ENCODE measurements around the gene C16orf86. TPM values are rescaled to one million over a fixed set of nuclear protein-coding genes. Genes with fewer than 3 reads are reported as not detected.

The C16orf86 gene, protein sequence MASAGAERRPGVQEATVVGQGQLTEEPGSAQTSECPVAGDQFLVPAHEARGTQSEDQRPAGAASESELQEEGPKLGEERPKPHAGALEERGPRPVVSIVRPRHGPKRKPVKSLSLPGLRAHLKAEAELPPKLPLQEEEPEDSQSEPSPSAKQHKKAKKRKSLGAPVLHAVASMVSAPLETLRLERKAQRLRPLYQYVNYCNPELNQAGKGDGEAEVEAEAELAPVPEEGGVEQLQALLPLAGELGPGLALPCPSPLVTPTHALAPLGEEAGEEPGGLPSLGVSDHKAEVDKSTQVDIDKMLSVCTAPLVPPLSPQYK
- 3.9 and 4.9 TPM in 2 replicates for total RNA-seq

DNA sequence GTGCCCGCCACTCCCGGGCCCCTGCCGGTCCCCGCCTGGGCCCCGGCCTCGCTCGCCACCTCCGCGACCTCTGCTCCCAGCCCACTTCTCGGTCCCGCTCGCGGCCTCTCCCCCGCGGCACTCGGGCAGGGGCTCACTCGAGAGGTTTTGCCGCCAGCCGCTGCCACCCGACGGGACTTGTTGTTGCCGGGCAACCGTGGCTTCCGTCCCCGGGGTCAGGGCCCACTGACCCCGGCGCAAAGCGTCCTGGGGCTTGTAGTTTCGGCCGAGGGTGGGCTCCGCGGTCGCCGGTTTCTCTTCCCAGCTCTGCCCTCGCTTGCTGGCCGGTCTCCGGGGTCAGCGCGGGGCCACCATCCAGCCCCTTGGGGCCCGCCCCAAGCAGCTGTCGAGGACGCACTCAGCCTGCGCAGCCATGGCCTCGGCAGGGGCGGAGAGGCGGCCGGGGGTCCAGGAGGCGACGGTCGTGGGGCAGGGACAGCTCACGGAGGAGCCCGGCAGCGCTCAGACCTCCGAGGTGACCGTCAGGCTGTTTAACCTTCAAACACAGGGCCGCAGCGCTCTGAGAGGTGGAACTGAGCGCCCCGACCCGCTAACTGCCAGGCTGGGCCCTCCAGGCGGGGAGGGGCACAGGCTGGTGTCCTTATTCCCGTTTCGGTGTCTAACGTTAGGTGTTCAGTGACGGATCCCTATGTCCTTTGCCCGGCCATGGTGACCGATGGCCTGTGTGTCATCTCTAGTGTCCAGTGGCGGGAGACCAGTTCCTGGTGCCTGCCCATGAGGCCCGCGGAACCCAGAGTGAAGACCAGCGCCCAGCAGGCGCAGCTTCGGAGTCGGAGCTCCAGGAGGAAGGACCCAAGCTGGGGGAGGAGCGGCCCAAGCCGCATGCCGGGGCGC lies at the start of gene C16orf86, which contains the start of gene ENKD1:
Gene C16orf86, plus strand, starts transcription at position 256 of the 894 bp plus-strand sequence. Its CDS starts 157 bp downstream, at position 413.
Gene ENKD1, minus strand, starts transcription at position 192 of the 894 bp plus-strand sequence. CDS start 308 bp downstream, outside the sequence.
- no peak for DNase-seq (ENCODE audit: extremely low read depth, low read depth, low spot score)

DNA sequence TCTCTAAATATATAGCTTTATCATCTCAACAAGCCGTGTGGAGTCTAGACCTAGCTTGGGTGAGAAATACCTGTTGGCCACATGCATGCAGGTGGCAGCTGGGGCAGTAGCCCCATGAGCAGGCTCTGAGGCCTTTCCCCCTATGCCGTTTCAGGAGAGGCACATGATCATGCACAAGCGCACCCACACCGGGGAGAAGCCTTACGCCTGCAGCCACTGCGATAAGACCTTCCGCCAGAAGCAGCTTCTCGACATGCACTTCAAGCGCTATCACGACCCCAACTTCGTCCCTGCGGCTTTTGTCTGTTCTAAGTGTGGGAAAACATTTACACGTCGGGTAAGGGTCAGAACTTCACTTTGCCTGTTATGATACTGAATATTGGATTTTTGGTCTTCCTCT lies 38.4 kb upstream of the C16orf86 start:
- DNase-seq (ENCODE audit: extremely low read depth, low read depth, low spot score), result no peak

DNA sequence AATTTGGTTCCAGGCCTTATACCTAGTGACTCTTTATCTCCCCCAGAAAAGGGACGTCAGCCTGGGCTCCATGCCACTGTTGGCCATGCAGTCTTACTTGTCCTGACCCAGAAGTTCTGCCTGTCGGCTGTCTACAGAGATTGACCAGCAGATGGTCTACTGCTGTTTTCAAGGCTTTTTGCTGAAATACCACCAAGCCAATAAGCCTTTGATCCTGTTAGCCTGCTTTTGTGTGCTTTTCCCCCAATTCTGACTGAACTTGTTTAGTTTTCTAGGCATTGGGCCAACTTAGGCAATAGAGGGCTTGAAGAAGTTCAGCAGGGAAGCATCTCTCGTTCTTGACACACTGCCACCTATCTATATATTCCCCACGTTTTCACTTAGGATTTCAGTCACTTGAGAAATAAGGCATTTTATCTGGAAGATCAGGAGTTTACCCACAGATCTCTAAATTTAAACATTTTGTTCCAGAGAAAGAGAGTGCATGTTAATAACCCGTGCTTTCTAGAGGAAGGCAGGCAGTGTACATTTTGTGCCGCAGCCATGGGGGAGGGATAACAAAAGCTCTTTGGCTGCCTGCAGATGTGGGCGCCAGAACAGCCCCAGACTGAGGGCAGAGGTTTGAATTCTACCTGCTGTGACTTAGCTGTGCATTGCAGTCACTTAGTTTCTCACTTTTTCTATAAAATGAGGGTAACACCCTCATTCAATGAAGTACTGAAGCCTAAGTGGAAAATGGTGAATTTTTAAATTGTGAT lies 34.0 kb upstream of the C16orf86 start:
- no peak for DNase-seq (ENCODE audit: extremely low read depth, low read depth, low spot score)

DNA sequence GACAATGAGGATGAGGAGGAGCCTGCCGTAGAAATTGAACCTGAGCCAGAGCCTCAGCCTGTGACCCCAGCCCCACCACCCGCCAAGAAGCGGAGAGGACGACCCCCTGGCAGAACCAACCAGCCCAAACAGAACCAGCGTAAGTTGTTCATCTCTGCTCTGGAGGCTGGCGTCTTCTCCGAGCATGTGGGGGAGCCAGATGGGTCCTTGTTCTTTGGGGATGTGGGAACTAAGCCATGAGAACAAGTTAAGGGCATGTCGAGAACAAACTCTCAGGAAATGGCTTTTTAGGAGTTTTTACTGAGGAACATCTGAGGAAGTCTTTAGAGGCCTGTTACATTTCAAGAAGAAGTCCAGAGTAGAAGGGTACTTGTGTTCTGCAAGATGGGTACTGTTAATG lies 29.9 kb upstream of the C16orf86 start:
- no peak for DNase-seq (ENCODE audit: extremely low read depth, low read depth, low spot score)

DNA sequence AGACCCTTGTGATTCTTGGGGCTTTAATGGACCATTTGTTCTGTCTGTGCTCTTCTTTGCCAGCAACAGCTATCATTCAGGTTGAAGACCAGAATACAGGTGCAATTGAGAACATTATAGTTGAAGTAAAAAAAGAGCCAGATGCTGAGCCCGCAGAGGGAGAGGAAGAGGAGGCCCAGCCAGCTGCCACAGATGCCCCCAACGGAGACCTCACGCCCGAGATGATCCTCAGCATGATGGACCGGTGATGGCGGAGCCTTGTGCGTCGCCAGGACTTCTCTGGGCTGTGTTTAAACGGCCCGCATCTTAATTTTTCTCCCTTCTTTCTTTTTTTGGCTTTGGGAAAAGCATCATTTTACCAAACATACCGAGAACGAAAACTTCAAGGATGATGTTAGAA lies 29.0 kb upstream of the C16orf86 start:
- DNase-seq (ENCODE audit: extremely low read depth, low read depth, low spot score), result no peak

DNA sequence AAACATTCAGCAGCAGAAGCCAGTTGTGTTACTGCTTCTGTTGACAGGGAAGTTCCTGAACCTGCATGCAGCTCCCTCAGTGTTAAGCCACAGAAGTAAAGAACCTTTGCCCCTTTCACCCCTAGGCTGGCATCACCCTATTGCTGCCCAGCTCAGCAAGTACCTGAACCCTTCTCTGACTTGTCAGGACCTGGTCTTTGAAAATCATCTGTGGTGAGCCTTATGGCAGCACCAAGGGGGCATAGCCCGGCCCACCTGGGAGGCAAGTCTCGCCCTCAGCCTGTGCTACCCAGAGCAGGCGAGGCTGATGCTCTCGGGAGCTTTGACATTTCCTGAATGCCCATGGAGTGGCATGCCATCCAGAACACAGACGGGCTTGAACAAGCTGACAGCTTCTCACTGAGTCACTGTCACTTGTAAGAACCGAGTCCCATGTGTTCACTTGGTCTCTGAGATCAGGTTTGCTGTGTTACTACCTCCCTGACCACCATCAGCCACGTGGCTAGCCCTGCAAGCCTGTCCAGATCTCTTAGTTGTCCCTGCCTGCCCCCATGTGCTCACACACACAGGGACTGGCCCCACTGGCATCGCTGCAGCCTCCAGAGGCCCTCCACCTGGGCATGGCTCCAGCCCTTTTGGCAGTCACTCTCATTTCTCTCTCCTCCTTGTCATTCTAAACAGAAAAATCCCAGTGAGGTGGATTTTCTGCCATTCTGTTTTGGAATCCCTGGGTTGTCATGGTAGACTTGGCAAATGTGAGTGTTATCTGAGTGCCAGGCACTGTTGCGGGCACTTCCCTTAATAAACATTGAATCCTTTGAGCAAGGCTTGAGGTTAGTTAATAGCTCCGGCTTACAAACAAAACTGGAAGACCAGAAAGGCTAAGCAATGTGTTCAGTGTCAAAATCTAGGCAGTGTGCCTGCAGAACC lies 24.6 kb upstream of the C16orf86 start:
- DNase-seq (ENCODE audit: extremely low read depth, low read depth, low spot score), result no peak

DNA sequence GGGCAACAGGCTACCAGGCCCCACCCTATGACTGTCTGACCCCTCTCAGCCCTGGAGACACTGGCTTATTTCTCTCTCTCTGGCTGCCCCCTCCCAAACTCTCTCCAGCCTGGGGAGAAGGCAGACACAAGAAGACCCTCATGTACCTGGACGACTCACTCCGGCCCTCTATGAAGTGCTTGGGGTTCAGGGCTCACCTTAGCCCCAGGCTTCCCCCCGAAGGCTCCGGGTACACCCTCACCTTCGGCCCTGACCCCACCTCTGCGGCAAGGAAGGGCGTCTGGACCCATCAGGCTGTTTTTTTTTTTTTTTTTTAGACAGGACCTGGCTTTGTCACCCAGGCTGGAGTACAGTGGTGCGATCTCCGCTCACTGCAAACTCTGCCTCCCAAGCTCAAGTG lies 22.6 kb upstream of the C16orf86 start:
- DNase-seq (ENCODE audit: extremely low read depth, low read depth, low spot score), result no peak

DNA sequence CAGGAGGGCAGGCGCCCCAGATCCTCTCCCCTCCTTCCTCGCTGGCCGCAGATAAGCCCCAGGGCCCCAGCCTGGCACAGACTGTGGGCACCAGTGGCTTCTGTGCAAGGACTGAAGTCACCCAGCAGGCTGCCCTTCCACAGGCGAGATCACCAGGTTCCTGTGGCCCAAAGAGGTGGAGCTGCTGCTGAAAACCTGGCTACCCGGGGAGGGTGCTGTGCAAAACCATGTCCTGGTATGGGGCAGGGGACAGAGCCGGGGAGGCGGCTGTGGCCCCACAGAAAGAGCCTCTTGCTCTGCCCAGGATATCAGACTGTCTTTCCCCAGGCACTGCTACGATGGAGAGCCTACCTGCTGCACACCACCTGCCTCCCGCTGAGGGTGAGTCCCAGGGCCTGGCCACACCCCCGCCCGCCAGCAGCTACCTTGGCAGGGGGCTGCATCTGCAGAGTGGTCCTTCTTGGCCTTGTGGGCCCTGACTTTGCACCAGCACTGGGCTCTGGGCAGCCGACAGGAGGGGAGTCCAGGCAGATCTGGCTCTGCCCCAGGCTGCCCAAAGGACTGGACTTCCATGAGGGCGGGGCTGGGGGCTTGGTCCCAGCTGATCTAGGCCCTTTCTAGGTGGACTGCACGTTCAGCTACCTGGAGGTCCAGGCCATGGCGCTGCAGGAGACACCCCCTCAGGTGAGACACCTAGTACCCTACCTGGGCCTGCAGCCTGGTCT lies 21.1 kb upstream of the C16orf86 start:
- no peak for DNase-seq (ENCODE audit: extremely low read depth, low read depth, low spot score)

DNA sequence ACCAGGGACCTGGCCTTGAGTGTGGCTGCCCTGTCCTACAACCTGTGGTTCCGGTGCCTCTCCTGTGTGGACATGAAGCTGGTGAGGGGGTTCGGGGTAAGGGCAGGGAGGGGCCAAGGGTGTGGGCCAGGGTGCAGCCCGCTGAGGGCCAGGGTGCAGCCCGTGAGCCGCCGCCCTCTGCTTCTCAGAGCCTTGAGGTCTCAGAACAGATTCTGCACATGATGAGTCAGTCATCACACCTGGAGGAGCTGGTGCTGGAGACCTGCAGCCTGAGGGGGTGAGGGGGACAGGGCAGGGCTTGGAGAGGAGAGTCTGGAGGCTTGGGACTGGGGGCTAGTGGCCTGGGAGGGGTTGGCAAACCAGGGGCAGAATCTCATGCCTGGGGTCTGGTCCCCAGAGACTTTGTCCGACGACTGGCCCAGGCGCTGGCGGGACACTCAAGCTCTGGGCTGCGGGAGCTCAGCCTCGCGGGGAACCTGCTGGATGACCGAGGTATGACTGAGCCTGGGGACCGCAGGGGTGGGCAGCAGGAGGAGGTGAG lies 19.4 kb upstream of the C16orf86 start:
- no peak for DNase-seq (ENCODE audit: extremely low read depth, low read depth, low spot score)

DNA sequence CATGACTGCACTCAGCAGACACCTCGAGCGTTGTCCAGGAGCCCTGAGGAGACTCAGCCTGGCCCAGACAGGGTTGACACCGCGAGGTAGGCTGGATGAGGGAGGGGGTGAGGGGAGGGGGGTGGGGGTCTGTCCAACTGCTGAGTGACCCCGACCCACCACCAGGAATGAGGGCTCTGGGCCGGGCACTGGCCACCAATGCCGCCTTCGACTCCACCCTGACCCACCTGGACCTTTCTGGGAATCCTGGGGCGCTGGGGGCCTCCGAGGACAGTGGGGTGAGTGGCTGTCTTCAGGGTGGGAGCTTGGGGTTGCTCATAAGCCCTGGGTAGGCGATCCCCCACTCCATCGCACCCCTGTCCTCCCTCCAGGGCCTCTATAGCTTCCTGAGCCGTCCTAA lies 18.9 kb upstream of the C16orf86 start:
- no peak for DNase-seq (ENCODE audit: extremely low read depth, low read depth, low spot score)

DNA sequence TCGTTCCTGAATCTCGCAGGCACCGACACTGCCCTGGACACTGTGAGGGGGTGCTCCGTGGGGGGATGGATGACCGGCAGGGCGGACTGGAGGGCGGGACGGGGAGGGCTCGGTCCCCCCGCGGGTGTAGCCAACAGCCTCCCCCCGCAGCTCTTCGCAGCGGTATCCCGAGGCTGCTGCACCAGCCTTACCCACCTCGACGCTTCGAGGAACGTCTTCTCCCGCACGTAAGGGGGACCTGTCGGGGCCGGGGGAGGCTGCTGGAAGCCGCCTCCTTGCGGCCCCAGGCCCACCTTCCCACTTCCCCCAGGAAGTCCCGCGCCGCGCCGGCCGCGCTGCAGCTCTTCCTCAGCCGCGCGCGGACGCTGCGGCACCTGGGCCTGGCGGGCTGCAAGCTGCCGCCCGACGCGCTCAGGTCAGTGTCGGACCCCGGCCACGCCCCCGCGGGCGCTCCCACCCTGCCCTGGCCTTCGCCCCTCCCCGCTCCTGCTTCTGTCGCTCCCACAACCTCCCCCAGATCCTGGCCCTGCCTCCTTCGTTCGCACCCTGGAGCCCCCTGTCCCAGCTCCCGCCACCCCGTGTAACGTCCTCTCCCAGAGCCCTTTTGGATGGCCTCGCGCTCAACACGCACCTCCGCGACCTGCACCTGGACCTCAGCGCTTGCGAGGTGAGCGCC lies 18.4 kb upstream of the C16orf86 start:
- DNase-seq (ENCODE audit: extremely low read depth, low read depth, low spot score), result no peak

DNA sequence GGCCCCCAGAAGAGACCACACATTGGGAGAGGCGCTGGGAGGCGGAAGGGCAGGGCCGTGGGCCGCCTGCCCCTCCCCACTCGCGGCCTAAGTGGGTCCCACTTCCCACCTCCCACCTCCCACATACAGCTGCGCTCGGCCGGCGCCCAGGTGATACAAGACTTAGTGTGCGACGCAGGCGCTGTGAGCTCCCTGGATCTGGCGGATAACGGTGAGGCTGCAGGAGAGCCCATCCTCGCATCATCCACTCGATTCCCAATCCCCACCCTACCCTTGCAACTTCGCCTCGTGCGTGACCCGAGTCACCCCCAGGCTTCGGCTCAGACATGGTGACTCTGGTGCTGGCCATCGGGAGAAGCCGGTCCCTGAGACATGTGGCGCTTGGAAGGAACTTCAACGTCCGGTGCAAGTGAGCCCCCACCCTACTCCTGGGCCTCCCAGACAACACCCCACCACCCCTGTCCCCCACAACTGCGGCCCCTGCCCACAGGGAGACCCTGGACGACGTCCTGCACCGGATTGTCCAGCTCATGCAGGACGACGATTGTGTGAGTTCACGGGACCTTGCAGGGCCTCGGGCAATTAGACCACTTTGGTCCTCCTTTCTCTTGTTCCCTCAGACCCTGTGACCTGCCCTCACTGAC lies 17.7 kb upstream of the C16orf86 start:
- DNase-seq (ENCODE audit: extremely low read depth, low read depth, low spot score), result no peak

DNA sequence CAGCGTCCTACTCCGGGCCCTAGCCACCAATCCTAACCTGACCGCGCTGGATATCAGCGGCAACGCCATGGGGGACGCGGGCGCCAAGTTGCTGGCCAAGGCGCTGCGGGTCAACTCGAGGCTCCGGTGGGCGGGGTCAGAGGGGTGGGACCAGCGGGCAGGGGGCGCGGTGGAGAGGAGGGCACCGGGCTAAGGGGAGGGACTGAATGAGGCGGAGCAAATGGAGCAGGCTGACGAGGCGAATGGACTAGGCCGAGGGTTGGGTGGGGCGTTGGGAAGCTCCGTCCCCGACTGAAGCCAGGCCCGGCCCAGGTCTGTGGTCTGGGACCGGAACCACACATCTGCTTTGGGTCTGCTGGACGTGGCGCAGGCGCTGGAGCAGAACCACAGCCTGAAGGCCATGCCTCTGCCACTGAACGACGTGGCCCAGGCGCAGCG lies 17.1 kb upstream of the C16orf86 start:
- no peak for DNase-seq (ENCODE audit: extremely low read depth, low read depth, low spot score)

DNA sequence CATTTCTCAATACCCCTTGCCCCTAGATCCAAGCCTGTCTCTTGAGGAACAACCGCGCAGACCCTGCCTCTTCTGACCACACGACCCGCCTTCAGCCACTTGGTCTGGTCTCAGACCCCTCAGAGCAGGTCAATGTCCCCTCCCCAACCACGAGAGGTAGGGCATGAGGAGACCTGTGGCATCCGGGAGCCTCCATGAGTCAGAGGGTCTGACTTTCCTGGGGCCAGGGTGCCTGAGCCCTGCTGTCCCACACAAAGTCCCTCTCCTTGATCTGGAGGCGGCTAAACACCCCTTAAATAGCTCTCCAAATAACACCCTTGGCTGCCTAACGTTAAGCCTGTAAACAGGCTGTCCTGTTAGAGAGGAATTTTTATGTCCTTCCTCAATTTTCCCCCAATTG lies 16.6 kb upstream of the C16orf86 start:
- no peak for DNase-seq (ENCODE audit: extremely low read depth, low read depth, low spot score)

DNA sequence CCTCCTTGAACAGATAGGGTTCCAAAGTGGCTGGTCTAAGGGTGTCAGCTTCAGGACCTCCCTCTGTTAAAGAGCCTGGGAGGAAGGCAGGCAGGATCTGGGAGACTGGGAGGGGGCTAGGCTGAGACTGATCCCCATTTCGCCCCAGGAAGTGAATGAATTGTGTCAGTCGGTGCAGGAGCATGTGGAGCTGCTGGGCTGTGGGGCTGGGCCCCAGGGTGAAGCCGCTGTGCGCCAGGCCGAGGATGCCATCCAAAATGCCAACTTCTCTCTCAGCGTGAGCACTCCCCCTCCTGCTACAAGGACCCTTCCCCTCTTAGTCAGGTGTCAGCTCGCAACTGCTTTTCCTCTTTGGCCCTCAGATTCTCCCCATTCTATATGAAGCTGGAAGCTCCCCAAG lies 15.6 kb upstream of the C16orf86 start:
- DNase-seq (ENCODE audit: extremely low read depth, low read depth, low spot score), result no peak

DNA sequence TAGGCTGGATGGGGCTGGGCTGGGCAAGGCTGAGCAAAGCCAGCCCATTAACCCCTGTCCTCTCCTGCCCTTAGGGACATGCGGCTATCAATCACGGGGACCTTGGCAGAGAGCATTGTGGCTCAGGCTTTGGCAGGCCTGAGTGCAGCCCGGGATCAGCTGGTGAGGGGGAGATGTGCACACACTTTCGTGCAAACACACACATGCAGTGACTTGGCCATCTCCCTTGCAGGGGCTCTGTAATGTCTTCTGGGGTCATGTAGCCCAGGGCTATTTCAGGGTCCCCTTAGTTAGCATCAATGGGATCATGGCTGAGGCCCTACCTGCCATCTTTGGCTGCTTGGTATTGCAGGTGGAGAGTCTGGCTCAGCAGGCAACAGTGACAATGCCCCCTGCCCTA lies 14.8 kb upstream of the C16orf86 start:
- no peak for DNase-seq (ENCODE audit: extremely low read depth, low read depth, low spot score)

DNA sequence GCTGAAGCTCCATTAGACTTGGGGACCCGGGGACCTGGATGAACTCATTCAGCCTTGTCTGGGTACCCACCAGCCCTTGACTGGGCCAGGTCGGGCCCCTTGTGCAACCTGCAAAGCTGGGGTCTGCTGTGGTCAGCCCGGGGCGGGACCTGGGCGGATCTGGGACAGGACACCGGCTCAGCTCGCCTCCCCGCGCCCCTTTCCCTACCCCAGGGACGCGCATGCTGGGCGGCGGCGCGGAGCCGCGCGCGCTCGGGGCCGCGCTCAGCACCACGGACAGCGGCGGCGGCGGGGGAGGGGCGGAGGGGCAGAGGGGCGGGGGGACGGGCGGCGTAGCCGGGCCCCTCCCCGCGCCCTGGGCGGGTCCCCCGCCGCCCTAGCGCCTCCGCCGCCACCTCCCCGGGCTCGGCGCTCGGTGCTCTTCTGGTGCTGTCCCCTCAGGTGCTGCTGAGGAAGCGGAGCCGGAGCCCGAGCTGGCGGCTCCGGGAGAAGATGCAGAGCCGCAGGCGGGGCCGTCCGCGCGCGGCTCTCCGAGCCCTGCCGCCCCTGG lies 14.0 kb upstream of the C16orf86 start:
- DNase-seq (ENCODE audit: extremely low read depth, low read depth, low spot score), result no peak

All from glomerular endothelial cell (primary cell).